Measurements from ENCODE around the gene IMMP2L. TPM values are rescaled to one million over a fixed set of nuclear protein-coding genes. Genes with fewer than 3 reads are reported as not detected.

The IMMP2L gene
- total and polyA plus RNA-seq, 2 of the 13 experiments (the other 11 are each of a cell fraction or from before 2014, with no cell fraction given): 7.8 to 16.9 TPM

GRCh38 chr7:110854166-110854565 lies 708.1 kb downstream of the IMMP2L start (continued):
- TF ChIP-seq AFF4 (CRISPR knock-in tag; IDR thresholded peaks at IDR 0.05): no peak

- H3K27me3 ChIP-seq (ENCODE audit: control insufficient read depth in 1 of 2, insufficient read depth in 2 of 2, low read length in 2 of 2): no peaks in the 10 kb centered on the region
- no peak overlapping the region for H2AFZ ChIP-seq (ENCODE audit: low read length)
- no peaks in the 10 kb centered on the region for H3K36me3 ChIP-seq (replicated peaks in 1 of 2; ENCODE audit: control insufficient read depth in 1 of 2, insufficient read depth in 2 of 2, low read length in 2 of 2)
- no peak overlapping the region for H3K9ac ChIP-seq (ENCODE audit: insufficient read depth, low read depth, low read length)
- no peaks in the 10 kb centered on the region for H3K79me2 ChIP-seq (ENCODE audit: insufficient read depth, low read length)
- DNase-seq (ENCODE audit: low spot score): no peak
- in situ Hi-C loops (cut with HindIII; ENCODE audit: extremely low pct_ligation_motif_present, low pct_unique_long_range_greater_than_20kb): no loop called here
- no peaks in the 10 kb centered on the region for H3K4me1 ChIP-seq (ENCODE audit: insufficient read depth, low read length)
- no TSS peak for BruUV-seq (replicated peaks)
- no peak overlapping the region for H3K4me2 ChIP-seq (ENCODE audit: low read depth, low read length)
- H3K9me3 ChIP-seq (ENCODE audit: low read length): no peaks in the 10 kb centered on the region
- no peak overlapping the region for H3K27ac ChIP-seq (ENCODE audit: extremely low read length, insufficient read depth, low read length)
- no peaks in the 10 kb centered on the region for H4K20me1 ChIP-seq (ENCODE audit: insufficient read depth, low read length)
- ChIA-PET POLR2A (no interaction called here), CTCF (ENCODE audit: low intra/inter-chr PET ratio, low total read pairs) (no interaction called here)
- no peak for FAIRE-seq
- no peak for ATAC-seq
- H3K4me3 ChIP-seq (replicated peaks in 1 of 3; ENCODE audit: insufficient read depth in 1 of 3, low read depth in 2 of 3, low read length in 3 of 3): no peak overlapping the region
- intact Hi-C loops (cut with micrococcal nuclease; ENCODE audit: unreplicated experiment): no loop called here
- 80% methylated on average over 3 of the region's 3 CpGs for WGBS (ENCODE audit: low lambda C conversion rate)
- no peak for TF ChIP-seq ZNF7 (CRISPR knock-in tag; IDR thresholded peaks at IDR 0.05)
- no peak for TF ChIP-seq NRL (CRISPR knock-in tag; IDR thresholded peaks at IDR 0.05; ENCODE audit: borderline replicate concordance)
- no peak for TF ChIP-seq FOXP1 (IDR thresholded peaks at IDR 0.05)
- TF ChIP-seq FOXP1 (CRISPR knock-in tag; IDR thresholded peaks at IDR 0.05): no peak
- TF ChIP-seq JUND (CRISPR knock-in tag; IDR thresholded peaks at IDR 0.05): no peak
- no peak for TF ChIP-seq GTF3A (CRISPR knock-in tag; conservative IDR thresholded peaks at IDR 0.05)
- no peak for TF ChIP-seq RBM39 (IDR thresholded peaks at IDR 0.05; ENCODE audit: low read depth, low read length, poor library complexity, severe bottlenecking)
- TF ChIP-seq ATRX (CRISPR knock-in tag; IDR thresholded peaks at IDR 0.05; ENCODE audit: borderline replicate concordance): no peak
- TF ChIP-seq IKZF5 (CRISPR knock-in tag; IDR thresholded peaks at IDR 0.05): no peak
- no peak for TF ChIP-seq ZKSCAN5 (CRISPR knock-in tag; IDR thresholded peaks at IDR 0.05)
- no peak for TF ChIP-seq ZBTB38 (CRISPR knock-in tag; IDR thresholded peaks at IDR 0.05)
- TF ChIP-seq JDP2 (CRISPR knock-in tag; IDR thresholded peaks at IDR 0.05; ENCODE audit: borderline replicate concordance): no peak
- no peak for TF ChIP-seq TERF1 (CRISPR knock-in tag; IDR thresholded peaks at IDR 0.05)
Observed at GRCh38 chr7:110853263-110853662, 709.0 kb downstream of the IMMP2L start.

All from HepG2 (cell line).